HG03460 (cell line): ENCODE results near the gene LRRC23.
"Not testable (repeated sequence)": the region's sequence is repeated elsewhere in the genome, so short reads cannot be mapped to it uniquely, and the experiment has no call there.

Experiments used
- ATAC-seq: cut with Tn5 transposase; IDR thresholded peaks from one replicate; pipeline ENCODE4 v1.9.1; 2021; ENCODE audit not compliant: unreplicated experiment

LRRC23 gene

GRCh38 chr12:6872073-6873048, 32.3 kb upstream of the LRRC23 start:
- no peak for ATAC-seq

- ATAC-seq, result peak; percentile 73
Observed at GRCh38 chr12:6873094-6874014, 31.3 kb upstream of the LRRC23 start, which contains the start of gene SPSB2. Gene SPSB2 (minus strand): TSS chr12:6873303. CDS start chr12:6872901, 402 bp downstream.

- ATAC-seq, result not testable (repeated sequence)
Observed at GRCh38 chr12:6874015-6874368, 30.6 kb upstream of the LRRC23 start.

GRCh38 chr12:6879824-6880223, 24.8 kb upstream of the LRRC23 start:
- not testable (repeated sequence) for ATAC-seq

GRCh38 chr12:6883252-6883651, 21.4 kb upstream of the LRRC23 start:
- ATAC-seq, result no peak

- no peak for ATAC-seq
Observed at GRCh38 chr12:6883683-6884082, 20.9 kb upstream of the LRRC23 start.

- no peak for ATAC-seq
Observed at GRCh38 chr12:6884539-6884938, 20.1 kb upstream of the LRRC23 start.

- ATAC-seq, result not testable (repeated sequence)
Observed at GRCh38 chr12:6886206-6886999, 18.2 kb upstream of the LRRC23 start.

- ATAC-seq, result no peak
Observed at GRCh38 chr12:6887460-6887859, 17.2 kb upstream of the LRRC23 start.

GRCh38 chr12:6888360-6888759, 16.3 kb upstream of the LRRC23 start:
- no peak for ATAC-seq

GRCh38 chr12:6888794-6889193, 15.8 kb upstream of the LRRC23 start:
- not testable (repeated sequence) for ATAC-seq

GRCh38 chr12:6889775-6890573, 14.6 kb upstream of the LRRC23 start:
- ATAC-seq, result not testable (repeated sequence)

- ATAC-seq, result peak; percentile 92
Observed at GRCh38 chr12:6890789-6891645, 13.6 kb upstream of the LRRC23 start.

- ATAC-seq, result peak; percentile 4
Observed at GRCh38 chr12:6891646-6892001, 13.0 kb upstream of the LRRC23 start.

GRCh38 chr12:6892683-6893082, 11.9 kb upstream of the LRRC23 start:
- ATAC-seq, result not testable (repeated sequence)

- ATAC-seq, result no peak
Observed at GRCh38 chr12:6894321-6894720, 10.3 kb upstream of the LRRC23 start.

GRCh38 chr12:6896846-6897435, 7.7 kb upstream of the LRRC23 start:
- ATAC-seq, result no peak

- ATAC-seq, result no peak
Observed at GRCh38 chr12:6899427-6899826, 5.2 kb upstream of the LRRC23 start.
